ENCODE measurements around the gene MRPL12.

MRPL12 gene

GRCh38 chr17:81741594-81742452 lies 38.7 kb downstream of the MRPL12 start:
- no peak for DNase-seq
